ENCODE results near the gene LRRC32.
"Not testable (repeated sequence)": the region's sequence is repeated elsewhere in the genome, so short reads cannot be mapped to it uniquely, and the experiment has no call there.

The LRRC32 gene

GRCh38 chr11:76610371-76610770 lies 60.2 kb downstream of the LRRC32 start:
- DNase-seq (ENCODE audit: low spot score), result no peak

DNA sequence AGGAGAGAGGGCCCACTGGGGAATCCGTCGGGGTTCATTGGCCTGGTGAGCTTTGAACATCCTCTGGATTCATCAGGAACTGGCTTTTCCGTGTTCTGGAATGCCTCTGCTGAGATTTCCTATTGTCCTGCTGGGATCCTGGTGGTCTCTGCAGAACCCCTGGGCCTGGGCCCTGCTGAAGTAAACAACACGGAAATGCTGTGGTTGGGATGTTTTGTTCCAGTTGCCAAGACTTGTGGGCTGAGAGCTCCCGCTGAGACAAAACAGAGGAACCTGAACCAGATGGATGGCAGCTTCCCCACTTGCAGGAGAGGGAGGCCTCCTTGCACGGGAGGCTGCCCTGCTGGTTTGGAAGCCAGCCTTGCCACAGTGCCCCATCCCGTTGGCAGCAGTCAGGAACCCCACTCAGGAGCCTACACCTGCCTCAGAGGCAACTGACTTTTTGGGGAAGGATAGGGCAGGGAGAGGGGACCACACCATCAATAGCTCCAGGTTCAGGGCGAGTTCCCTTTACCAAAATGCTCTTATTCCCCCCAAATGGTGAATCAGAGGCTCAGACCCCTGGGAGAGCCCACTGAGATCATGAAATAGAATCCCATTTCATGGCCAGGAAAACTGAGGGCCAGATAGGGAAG lies 60.7 kb downstream of the LRRC32 start:
- DNase-seq (ENCODE audit: low spot score), result no peak

- DNase-seq (ENCODE audit: low spot score), result not testable (repeated sequence)
Observed at GRCh38 chr11:76608879-76609460, 61.6 kb downstream of the LRRC32 start.

DNA sequence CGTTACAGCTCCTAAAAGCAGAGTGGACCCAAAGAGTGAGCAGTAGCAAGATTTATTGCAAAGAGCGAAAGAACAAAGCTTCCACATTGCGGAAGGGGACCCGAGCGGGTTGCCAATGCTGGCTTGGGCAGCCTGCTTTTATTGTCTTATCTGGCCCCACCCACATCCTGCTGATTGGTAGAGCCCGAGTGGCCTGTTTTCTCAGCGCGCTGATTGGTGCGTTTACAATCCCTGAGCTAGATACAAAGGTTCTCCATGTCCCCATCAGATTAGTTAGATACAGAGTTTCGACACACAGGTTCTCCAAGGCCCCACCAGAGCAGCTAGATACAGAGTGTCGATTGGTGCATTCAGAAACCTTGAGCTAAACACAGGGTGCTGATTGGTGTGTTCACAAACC lies 62.3 kb downstream of the LRRC32 start:
- DNase-seq (ENCODE audit: low spot score), result not testable (repeated sequence)
